RWPE1 (cell line): Measurements from ENCODE around the gene MORC3.
A peak's percentile ranks its signal among the peaks of the same experiment; 100 is the strongest.
"Not testable (repeated sequence)": the region's sequence is repeated elsewhere in the genome, so short reads cannot be mapped to it uniquely, and the experiment has no call there.

ENCODE experiments used
- CTCF ChIA-PET: fragments of 350-600 bp; sonication (Branson Sonifier 250); formaldehyde crosslinking; extraction: SDS; loops from one replicate; lab custom pipeline; 2021; lab: Yijun Ruan, JAX
- POLR2A ChIA-PET: fragments of 400-600 bp; formaldehyde crosslinking; extraction: SDS; loops from one replicate; lab custom pipeline; 2020; ENCODE audit warnings: antibody characterized with exemption; ENCODE audit not compliant: low non-redundant PET; lab: Yijun Ruan, JAX
- DNase-seq: peaks from one replicate; pipeline ENCODE4 v3.0.0; 2012; ENCODE audit warnings: low spot score
- H3K27ac ChIP-seq: fragments of 450-650 bp; 2 replicates; pipeline ENCODE4 v1.5.1; 2017
- TF ChIP-seq, protein P1 (sequence below): fragments of 450-650 bp; conservative IDR thresholded peaks from 2 replicates; pipeline ENCODE4 v1.5.1; 2017; ENCODE audit warnings: low read depth, mild to moderate bottlenecking

Gene MORC3

DNA sequence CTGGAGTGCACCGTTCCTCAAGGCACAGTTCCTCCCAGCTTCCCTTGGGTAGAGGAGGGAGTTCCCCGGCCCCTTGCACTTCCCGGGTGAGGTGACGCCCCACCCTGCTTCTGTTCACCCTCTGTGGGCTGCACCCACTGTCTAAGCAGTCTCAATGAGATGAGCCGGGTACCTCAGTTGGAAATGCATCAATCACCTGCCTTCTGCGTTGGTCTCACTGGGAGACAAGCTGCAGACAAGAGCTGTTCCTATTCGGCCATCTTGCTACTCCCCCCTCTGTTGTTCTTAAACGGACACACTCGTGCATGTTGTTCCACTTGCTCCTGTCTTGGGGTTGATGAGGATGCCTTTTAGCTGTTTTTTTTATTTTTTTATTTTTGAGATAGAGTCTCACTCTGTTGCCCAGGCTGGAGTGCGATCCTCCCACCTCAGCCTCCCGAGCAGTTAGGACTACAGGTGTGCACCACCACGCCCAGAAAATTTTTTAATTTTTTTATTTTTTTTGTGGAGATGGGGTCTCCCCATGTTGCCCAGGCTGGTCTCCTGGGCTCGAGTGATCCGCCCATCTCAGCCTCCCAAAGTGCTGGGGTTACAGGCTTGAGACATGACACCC is 3.0 kb upstream of the MORC3 start:
- no peak overlapping the region for H3K27ac ChIP-seq
- ChIA-PET POLR2A (no interaction called here), CTCF (no interaction called here)
- TF ChIP-seq, protein P1, sequence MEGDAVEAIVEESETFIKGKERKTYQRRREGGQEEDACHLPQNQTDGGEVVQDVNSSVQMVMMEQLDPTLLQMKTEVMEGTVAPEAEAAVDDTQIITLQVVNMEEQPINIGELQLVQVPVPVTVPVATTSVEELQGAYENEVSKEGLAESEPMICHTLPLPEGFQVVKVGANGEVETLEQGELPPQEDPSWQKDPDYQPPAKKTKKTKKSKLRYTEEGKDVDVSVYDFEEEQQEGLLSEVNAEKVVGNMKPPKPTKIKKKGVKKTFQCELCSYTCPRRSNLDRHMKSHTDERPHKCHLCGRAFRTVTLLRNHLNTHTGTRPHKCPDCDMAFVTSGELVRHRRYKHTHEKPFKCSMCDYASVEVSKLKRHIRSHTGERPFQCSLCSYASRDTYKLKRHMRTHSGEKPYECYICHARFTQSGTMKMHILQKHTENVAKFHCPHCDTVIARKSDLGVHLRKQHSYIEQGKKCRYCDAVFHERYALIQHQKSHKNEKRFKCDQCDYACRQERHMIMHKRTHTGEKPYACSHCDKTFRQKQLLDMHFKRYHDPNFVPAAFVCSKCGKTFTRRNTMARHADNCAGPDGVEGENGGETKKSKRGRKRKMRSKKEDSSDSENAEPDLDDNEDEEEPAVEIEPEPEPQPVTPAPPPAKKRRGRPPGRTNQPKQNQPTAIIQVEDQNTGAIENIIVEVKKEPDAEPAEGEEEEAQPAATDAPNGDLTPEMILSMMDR = no peak
- no peak for DNase-seq

DNA sequence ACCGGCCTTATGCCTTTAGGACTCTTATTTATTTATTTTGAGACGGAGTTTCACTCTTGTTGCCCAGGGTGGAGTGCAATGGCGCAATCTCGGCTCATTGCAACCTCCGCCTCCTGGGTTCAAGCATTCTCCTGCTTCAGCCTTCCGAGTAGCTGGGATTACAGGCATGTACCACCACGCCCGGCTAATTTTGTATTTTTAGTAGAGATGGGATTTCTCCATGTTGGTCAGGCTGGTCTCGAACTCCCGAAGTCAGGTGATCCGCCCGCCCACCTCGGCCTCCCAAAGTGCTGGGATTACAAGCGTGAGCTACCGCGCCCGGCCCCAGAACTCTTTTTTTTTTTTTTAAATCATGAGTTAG is 611 bp upstream of the MORC3 start:
- DNase-seq, CTCF ChIA-PET: not testable (repeated sequence)
- H3K27ac ChIP-seq = peak overlapping the region; percentile 99
- POLR2A ChIA-PET = interaction anchor here (0.7 to 1.5 kb wide), 7 partner anchors 14 to 180 kb away, joined by 3 to 6 read pairs (median 4); no protein-coding TSS in a partner anchor

DNA sequence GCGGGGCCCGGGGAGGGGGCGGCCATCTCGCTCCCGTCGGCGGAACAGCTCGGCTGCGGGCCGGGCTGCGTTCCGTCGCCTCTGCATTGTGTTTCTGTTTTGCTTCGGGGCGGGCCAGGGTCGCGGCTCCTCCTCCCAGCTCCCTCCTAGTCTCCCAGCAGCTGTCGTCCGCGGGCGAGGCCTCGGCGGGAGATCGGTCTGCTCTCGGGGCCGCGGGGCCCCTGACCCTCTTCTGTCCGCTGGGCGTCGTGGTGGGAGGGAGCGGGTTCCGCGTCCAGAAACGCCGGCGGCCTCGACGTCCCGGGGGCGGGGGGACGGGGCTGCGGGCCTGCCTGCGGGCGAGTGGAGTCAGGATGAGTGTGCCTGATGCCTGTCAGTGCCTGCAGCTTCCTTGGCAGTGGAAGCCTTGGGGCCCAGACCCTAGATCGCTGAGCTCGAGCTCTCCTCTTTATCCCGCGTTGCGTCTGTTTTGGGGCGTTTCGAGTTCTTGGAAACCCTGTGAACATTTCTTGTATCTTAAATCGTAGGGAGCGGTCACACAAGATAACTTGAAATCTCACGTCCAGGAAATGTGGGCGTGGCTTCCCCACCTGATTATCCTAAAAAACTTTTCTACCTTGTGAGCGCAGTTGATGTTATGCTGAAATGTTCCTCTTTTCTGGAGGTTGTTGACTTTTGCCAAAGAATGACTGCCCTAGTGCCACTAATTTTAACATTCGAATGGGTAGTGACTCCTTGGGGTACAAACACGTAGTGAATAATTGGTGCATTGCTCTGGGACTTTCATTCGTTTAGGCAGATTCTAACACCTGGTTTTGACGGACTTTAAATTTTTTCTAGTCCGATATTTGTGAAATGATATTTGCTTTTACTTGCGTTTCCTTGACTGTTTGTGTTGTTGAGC is 676 bp downstream of the MORC3 start:
- TF ChIP-seq, protein P1 = no peak
- ChIA-PET POLR2A (interaction anchor here (0.6 to 1.5 kb wide), 7 partner anchors 15 to 181 kb away, joined by 3 to 6 read pairs (median 4); no protein-coding TSS in a partner anchor), CTCF (interaction anchor here (0.9 kb wide), 1 partner anchor 60 kb away, joined by 3 read pairs; no protein-coding TSS in a partner anchor)
- peak overlapping the region; percentile 99 for H3K27ac ChIP-seq
- DNase-seq = peak; percentile 75

DNA sequence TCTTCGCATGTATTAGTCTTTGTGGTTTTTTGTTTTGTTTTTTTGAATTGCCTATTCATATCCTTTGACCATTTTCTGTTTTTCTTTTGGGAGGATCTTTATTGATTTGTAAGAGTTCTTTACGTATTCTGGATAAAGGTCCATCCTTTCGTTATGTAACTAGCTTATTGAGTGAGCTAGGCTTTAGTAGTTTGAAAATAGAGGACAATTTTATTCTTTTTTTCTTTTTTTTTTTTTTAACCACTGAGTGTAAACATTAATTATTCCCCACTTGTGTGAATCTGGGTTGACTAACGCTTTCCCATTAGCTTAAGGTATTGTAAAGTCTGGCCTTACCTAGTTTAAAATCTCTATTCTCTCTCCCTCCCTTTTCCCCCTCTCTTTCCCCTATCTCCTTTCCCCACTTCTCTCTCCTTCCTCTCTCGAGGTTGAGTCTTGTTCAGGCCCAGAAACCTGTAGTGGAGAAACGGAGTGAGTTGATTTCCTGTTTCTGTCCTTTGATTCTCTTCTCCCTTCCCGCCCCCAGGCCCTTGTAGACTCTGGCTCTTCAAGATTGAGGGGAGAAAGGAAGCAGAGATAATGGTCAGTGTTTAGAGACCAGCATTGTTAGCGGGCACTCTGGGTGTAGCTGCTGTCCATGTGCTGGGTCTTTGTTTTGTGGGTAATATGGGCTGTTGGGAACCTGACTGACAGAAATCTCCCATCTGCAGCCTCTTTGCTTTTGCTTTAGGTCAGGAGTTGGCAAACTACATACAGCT is 1.5 kb downstream of the MORC3 start:
- ChIA-PET CTCF (interaction anchor here (0.9 kb wide), 1 partner anchor 60 kb away, joined by 3 read pairs; no protein-coding TSS in a partner anchor), POLR2A (no interaction called here)
- no peak for DNase-seq
- peak overlapping the region; percentile 71 for H3K27ac ChIP-seq
- TF ChIP-seq, protein P1 = no peak

DNA sequence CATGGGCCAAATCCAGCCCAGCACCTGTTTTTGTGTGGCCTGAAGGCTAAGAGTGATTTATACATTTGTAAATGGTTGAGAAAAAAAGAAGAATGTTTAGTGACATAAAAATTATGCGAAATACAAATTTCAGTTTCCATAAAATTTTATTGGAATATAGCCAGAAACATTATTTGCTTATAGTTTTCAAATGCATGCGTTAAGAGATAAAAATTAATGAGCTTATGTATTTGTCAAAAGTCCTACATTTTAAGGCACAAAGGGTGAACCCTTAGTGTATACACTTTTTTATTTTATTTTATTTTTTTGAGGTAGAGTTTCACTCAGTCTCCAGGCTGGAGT is 2.1 kb downstream of the MORC3 start:
- CTCF ChIA-PET = interaction anchor here (0.7 to 0.9 kb wide), 2 partner anchors 61 to 287 kb away, joined by 3 read pairs; no protein-coding TSS in a partner anchor
- POLR2A ChIA-PET = no interaction called here
- TF ChIP-seq, protein P1 = no peak
- DNase-seq = no peak
- peak overlapping the region; percentile 71 for H3K27ac ChIP-seq

DNA sequence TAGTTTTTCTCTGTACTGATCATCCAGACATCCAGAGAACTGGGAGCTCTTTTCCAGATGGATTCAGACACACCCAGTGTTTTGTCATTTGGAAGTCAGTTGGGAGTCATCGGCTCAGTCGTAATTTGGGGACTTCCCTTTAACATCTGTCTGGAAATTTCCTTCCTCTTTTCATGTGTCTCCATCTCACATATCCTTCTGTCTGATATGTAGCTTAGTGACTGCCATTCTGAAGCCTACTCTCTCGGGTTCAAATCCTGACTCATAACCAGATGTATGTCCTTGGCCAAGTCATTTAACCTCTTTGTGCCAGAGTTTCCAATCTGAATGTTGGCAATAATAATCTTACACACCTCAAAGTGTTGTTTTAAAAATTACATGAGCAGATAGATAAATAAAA is 3.0 kb downstream of the MORC3 start:
- no peak overlapping the region for H3K27ac ChIP-seq
- DNase-seq = no peak
- ChIA-PET CTCF (interaction anchor here (0.7 kb wide), 1 partner anchor 16 kb away, joined by 4 read pairs; no protein-coding TSS in a partner anchor), POLR2A (no interaction called here)
- TF ChIP-seq, protein P1 = no peak
